ENCODE results near the gene TP53RK. TPM values are rescaled to one million over a fixed set of nuclear protein-coding genes. Genes with fewer than 3 reads are reported as not detected.

The TP53RK gene
- total RNA-seq = 9.9 TPM
- long read RNA-seq, transcript TP53RK-202 (2 exons, 3,515 nt) = major isoform, 36 of 38 reads
- long read RNA-seq, partial matches to known transcripts = 1 of 38 reads
- long read RNA-seq, other reads (novel, unspliced or antisense) = 0 of 38 reads

DNA sequence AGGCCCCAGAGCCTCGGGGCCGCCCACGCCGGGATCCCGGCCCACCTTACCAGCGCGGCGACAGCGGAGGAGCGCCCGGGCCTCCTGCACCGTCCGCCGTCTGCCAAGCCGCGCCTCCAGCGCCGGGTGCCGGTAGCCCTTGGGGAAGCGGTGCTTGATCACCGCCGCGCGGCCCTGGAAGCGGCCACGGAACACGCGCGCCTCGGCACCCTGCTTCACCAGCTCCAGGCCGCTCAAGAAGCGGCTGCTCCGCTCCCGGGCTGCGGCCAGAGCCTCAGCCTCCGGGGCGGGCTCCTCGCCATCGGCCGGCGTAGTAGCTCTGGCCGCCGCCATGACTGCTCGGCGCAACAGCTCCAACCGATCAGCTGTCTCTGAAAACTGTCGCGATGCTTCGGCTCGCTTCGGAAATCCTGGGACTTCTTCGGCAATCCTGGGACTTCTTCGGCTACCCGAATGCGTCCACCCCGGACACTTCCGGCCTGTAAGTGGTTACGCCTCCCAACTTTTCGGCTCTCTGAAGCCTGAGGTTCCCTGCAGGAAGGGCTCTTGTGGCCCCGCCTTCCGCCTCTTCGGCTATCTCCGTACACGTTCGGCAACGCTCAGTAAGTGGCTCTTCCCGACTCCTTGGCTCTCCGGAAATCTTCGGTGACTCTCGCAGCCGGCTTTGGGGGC, at the start of gene TP53RK:
Gene TP53RK (minus strand): TSS at position 363 of the 672 bp plus-strand sequence. CDS start 30 bp downstream, at position 333.
- DNase-seq (ENCODE audit: low spot score) = peak; percentile 97

DNA sequence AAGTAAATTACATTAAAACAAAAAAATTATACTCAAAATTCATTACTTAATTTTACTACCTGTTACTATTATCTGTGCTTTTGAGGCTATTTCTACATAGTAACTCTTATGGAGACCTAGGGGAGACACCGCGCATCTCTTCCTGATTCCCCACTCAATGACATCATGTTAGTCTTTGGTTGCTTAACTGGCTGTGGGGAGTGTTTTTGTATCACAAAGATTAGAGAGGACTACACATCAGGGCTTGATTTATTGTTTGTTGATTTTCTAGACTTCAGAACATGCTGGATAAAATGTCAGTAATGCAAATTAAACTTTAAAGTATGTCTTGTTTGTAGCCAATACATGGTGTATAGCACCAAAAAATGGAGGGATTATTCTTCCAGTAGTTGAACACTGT, 46.2 kb upstream of the TP53RK start:
- no peak for DNase-seq (ENCODE audit: low spot score)

DNA sequence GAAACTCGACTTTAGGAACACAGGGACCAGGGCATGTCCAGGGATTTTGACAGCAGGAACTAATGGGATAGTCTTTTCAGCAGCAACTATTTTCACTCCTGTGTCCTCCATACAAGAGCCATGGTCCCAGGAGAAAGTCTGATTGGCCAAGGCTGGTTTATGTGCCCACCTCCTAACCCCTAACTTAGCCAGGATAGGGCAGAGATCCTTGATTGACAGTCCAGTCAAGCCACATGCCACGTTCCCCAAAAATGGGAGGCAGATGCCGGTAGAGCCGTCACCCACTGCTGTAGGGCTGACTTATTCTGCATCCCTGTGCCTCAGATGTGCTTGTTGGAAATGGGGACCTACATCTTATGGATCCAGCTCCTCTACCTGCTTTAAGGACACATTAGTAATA, 42.5 kb upstream of the TP53RK start:
- DNase-seq (ENCODE audit: low spot score) = no peak

DNA sequence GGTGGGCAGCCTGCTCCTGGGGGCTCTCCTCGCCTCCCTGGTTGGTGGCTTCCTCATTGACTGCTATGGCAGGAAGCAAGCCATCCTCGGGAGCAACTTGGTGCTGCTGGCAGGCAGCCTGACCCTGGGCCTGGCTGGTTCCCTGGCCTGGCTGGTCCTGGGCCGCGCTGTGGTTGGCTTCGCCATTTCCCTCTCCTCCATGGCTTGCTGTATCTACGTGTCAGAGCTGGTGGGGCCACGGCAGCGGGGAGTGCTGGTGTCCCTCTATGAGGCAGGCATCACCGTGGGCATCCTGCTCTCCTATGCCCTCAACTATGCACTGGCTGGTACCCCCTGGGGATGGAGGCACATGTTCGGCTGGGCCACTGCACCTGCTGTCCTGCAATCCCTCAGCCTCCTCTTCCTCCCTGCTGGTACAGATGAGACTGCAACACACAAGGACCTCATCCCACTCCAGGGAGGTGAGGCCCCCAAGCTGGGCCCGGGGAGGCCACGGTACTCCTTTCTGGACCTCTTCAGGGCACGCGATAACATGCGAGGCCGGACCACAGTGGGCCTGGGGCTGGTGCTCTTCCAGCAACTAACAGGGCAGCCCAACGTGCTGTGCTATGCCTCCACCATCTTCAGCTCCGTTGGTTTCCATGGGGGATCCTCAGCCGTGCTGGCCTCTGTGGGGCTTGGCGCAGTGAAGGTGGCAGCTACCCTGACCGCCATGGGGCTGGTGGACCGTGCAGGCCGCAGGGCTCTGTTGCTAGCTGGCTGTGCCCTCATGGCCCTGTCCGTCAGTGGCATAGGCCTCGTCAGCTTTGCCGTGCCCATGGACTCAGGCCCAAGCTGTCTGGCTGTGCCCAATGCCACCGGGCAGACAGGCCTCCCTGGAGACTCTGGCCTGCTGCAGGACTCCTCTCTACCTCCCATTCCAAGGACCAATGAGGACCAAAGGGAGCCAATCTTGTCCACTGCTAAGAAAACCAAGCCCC, 36.2 kb upstream of the TP53RK start:
- DNase-seq (ENCODE audit: low spot score) = no peak

DNA sequence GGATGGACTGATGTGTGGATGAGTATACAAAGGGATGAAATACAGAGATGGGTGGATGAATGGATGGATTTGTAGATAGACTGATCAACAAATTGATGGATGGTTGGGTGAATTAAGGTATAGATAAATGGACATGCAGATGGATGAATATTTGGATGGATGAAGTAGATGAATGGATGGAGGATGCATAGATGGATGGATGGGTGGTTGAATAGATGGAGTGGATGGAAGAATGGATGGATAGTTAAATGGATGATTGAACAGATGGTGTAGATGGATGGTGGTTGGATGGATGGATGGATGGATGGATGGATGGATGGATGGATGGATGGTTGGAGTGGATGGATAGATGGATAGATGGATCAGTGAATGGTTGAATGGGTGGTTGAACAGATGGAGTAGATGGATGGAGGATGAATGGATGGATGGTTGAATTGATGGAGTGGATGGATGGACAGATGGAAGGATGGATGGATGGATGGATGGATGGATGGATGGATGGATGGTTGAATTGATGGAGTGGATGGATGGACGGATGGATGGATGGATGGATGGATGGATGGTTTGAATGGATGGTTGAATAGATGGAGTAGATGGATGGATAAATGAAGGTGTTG, 35.2 kb upstream of the TP53RK start:
- no peak for DNase-seq (ENCODE audit: low spot score)

DNA sequence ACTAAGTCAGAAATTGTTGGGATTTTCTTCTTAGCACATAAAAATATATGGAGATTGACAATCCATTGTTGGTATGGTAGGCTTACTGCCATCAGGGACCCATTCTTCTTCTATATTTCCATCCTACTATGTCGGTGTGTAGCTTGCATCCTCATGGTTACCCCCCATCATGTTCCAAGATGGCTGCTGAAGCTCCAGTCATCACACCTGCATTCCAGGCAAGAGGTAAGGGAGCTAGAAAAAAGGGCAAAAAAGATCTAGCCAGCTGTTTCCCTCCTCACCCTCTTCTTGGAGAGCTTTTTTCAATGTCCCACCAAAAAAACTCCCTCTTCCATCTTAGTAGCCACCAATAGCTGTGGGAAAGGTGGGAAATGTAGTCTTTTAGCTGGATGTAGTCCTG, 33.8 kb upstream of the TP53RK start:
- no peak for DNase-seq (ENCODE audit: low spot score)

DNA sequence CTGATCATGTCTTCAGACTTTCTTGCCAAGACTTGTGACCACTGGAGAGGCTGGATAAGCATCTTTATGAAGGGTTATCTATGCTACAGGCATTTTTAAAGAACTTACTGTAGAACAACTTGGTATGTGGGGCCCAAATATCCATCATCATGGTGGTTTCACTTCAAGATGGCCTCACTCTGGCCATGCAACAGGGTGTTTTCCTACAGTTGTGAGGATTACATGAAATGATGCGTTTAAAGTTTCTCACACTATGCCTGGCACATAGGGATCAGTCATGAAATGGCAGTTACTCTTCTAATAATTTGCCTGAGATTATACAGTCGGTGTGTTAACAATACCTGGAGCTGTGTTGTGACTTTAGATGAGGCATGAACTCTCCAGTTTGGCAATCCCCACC, 33.2 kb upstream of the TP53RK start:
- DNase-seq (ENCODE audit: low spot score) = no peak

DNA sequence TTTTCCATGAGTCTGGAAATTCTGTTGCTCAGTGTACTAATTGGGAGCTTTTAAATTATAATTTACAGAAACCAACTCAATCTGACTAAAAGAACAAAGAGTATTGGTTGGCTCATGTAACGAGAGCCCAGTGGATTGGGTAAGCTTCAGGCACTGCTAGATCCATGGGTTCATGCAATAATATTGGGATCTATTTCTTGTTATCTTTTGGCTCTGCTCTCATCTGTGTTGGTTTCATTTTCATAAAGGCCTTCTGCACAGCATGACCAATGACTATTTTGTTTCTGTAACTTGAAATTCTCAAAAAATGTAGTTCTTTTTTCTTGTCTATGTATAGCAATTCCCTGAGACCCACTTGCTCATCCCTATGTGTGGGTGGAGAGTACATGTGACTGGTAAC, 32.2 kb upstream of the TP53RK start:
- no peak for DNase-seq (ENCODE audit: low spot score)

DNA sequence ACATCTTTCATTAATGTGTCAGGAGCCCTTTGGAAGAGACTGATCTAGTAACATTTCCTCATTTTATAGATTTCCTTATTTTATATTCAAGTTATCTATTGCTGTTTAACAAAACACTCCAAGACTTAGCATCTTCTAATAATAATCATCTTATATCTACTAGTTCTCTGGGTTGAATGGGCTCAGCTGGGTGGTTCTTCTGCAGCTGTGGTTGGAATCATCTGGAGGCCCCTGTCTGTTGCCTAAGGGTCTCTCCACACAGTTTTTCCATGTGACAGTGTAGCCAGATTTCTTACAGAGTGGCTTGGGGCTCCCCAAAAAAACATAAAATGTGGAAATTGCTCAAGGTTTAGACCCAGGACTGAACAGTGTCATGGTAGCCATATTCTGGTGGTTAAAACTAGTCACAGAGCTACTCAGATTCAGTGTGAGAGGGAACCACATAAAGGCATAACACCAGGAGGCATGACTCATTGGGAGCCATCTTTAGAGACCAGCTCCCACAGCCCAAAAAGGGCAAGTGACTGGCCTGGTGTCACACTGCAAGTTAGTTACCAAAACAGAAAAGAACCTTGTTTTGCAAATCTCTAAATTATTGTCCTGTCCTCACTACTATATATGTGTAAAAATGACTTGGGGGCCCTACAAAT, 31.7 kb upstream of the TP53RK start:
- no peak for DNase-seq (ENCODE audit: low spot score)

DNA sequence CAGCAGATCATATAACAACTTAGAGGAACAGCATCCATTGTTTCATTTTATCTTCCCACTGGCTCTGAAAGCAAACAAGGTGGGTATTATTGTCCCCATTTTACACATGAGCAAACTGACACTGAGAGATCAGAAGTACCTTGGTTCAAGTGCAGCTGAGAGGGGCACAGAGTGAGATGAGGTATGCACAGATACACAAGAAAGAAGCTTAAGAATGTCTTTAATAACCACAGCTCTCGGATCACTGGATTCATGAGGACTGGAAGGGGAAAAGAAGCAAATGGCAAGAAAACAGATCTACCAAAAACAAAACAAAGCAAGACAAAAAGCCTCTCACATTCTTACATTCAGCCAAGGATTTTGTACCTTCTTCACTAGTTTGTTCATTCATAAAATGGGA, 30.8 kb upstream of the TP53RK start:
- DNase-seq (ENCODE audit: low spot score) = no peak

DNA sequence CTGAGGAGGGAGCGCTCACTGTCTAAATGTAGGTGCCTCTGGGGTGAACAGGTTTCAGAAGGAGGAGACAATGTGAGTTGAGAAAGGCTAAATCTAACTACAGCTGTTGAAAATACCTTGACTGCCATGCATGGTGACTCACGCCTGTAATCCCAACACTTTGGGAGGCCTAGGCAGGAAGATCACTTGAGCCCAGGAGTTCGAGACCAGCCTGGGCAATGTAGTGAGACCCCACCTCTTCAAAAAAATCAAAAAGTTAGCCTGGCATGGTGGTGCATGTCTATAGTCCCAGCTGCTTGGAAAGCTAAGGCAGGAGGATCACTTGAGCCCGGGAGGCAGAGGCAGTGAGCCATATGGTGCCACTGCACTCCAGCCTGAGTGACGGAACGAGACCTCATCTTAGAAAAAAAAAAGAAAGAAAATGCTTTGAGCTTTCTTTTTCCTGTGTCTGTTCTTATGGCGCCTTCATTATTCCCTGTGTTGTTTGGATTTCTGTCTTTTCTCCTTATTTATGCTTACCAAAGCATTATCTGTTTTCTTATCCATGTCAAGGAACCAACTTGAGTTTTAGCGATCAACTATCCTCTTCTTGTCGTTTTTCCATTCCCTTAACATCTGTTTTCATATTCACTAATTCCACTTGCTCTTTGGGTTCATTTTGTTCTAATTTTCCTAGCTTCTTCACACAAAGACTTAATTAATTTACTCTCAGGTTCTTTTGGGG, 28.7 kb upstream of the TP53RK start:
- no peak for DNase-seq (ENCODE audit: low spot score)

DNA sequence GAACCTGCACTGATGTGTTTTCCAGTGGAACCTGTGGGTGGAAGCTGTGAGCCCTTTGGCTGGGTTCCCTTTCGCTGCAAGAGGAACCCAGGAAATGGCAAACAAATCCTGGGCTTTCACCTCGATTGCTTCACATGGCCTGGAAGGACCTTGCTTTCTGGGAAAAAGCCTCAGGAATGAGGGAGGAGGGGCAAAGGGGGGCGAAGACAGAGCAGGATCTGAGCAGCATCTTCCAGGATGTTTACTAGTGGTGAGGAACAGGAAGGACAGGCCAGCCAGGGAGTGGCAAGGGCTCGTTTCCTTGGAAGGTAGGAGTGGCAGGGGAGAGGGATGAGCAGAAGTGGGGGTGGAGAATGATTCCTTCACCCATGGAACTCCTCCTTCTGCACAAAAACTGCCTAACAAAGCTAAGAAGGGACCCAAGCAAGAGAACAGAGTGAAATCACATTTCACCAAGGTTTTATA, 26.1 kb upstream of the TP53RK start:
- DNase-seq (ENCODE audit: low spot score) = no peak

DNA sequence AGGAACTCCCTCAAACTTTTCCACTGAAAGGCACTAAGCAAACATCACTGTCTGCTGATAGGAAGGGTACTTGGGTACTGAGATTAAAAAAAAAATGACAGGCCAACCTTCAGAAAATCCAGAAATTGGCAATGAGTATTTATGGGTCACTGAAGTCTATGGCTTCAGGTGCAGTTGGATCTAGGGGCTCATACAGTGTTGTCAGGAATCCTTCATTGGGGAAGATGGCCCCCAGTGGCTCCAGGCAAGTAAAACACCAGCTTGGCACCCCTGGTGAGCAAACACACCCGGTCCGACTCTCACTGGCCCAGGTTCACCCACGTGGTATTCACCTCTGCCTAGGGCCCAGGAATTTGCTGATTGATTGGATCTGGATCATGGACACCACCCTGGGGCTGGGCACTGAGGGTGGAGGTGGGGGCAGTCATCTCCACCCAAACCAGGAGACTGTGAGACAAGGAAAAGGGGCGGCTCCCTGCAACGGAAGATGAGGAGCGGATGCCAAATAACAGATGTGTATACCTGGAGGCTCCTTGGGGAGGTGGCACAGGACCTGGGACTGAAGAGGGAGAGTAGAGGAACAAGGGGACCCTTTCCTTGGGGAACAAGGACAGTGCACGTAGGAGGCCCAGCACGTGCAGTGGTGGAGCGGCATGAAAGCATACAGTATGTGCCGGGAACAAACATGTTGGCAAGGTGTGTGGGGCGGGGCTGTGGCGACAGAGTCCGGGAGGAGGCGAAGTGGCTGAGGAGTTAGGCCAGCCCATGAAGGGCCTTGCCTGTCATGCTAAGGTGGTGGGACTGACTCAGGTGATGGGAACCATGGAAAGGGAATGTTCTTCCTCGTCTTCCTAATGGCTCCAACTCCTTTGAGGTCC, 25.0 kb upstream of the TP53RK start:
- DNase-seq (ENCODE audit: low spot score) = no peak

DNA sequence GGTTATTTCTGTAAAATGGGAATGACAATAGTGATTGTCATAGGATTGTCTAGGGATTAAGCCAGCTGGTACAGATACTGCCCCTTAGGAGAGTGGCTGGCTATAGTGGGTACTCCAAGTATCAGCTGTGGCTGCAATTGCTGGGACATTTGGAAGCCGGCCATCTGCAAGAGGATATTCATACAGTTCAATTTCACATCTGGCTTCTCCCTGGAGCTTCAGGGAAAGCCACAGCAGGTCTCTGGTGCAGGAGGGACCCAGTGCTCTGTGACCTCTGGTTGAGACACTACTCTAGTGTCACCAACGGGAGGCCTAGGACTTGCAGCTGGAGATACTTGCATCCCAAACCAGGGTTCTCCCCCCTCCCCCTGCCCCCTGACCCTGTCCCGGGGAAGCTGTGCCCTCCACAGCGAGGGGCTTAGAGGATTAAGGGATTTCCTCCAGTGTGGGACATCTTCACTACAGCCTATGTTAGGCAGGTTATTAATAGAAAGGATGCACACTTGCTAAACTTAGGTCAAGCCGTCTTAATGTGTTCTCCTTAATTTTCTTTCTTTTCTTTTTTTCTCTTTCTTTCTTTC, 22.9 kb upstream of the TP53RK start:
- no peak for DNase-seq (ENCODE audit: low spot score)

DNA sequence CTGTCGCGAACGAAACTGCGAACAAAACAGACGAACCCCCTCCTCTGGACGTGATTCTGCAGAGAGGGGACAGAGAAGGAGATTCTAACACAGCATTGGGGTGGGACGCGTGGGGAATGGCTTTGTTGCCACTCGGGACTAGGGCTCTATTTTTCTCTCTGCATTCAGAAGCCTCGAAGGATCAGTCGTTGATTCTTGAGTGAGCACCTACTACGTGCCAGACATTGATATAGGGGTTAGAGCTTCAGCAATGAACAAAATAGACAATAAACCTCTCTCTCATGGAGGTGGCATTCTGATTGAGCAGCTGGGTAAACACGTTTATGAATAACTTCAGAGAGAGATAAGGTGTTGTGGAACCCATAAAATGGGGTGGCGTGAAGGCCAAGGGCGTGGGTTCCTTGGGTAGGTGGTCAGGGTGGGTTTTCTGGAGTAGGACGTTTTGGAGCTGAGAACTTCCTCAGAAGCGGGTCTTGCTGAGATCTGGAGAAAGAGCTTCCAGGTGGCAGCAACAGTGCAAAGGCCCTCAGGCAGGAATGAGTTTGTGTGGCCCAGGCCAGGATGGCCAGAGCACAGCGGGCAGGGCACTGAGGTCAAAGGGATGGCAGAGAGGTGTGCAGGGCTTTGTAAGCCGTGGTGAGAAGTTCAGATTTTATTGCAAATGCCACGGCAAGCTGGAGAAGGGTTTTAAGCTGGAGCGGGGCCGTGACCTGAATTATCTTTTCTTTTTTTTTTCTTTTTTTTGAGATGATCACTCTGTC, 21.1 kb upstream of the TP53RK start:
- no peak for DNase-seq (ENCODE audit: low spot score)

DNA sequence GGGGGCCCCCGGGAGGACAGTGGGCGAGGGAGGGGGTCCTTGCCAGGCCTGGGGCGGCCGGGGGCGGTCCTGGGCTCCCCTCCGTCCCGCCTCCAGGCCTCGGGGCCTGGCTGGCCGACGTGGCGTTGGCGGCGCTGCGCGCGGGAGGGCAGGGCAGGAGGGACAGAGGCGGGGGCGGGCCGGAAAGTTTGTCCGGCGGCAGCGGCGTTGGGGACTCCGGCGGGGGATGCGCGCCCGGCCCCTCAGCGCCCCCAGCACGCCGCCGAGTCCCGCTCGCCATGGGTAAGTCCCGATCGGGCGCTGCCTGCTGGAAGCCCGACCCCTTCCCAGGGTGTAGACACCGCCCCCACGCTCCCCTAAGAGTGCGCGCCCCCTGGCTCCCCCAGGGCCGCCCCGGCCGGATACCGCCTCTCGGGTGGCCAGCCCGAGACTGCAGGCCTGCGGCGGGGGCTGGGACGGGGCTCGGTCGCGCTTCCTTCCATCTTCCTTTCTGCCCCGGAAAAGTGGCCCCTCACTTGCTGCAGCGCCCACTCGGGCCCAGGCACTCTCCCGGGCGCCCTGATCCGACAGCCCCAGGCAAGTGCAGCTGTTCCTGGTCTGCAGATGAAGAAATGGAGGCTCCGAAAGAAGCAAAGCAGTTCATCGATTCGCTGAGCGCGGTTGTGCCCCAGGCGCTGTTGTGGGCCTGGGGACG, 20.4 kb upstream of the TP53RK start, which contains the start of gene SLC2A10:
Gene SLC2A10 (plus strand): TSS at position 191 of the 694 bp plus-strand sequence. CDS start 88 bp downstream, at position 279.
- no peak for DNase-seq (ENCODE audit: low spot score)

DNA sequence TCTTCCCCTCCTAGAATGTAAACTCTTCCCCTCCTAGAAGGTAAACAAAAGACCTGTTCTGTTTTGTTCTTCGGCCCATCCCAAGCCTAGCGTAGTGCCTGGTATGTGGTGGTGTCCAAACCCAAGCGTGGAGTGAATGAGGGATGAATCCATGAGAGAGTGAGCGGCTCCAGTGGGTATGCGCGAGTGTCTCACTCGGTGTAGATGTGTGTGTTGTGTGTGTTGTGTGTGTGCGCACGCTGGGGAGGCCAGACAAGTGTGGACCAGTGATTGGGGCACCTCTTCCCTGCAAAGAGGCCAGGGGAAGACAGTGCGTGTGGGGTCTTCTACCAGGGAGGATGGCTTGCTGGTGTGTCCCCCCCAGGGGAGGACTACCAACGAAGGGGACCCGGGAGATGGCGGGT, 19.8 kb upstream of the TP53RK start:
- no peak for DNase-seq (ENCODE audit: low spot score)

Data from mesenteric fat pad (tissue), 1 donor.